ENCODE data around the gene SLC47A1. TPM values are rescaled to one million over a fixed set of nuclear protein-coding genes. Genes with fewer than 3 reads are reported as not detected.

The SLC47A1 gene
- total RNA-seq, 1 donor from 2014 or later, result 1.0 TPM

GRCh38 chr17:19541445-19541844, 7.8 kb downstream of the SLC47A1 start:
- Histone ChIP-seq H3K36me3 (ENCODE audit: control insufficient read depth, insufficient read depth, low read length) (no peaks in the 10 kb centered on the region), H3K4me3 (ENCODE audit: low read depth, low read length) (no peak overlapping the region), H3K27me3 (ENCODE audit: control insufficient read depth, insufficient read depth, low read length) (peaks cover 26% of the 10 kb centered on the region)
- no peak for TF ChIP-seq CTCF (IDR thresholded peaks at IDR 0.05; ENCODE audit: insufficient read depth, low read length, poor library complexity, severe bottlenecking)
- DNase-seq (ENCODE audit: low read depth), result no peak

GRCh38 chr17:19542247-19542646, 8.6 kb downstream of the SLC47A1 start:
- Histone ChIP-seq H3K4me3 (ENCODE audit: low read depth, low read length) (no peak overlapping the region), H3K27me3 (ENCODE audit: control insufficient read depth, insufficient read depth, low read length) (peaks cover 22% of the 10 kb centered on the region), H3K36me3 (ENCODE audit: control insufficient read depth, insufficient read depth, low read length) (no peaks in the 10 kb centered on the region)
- DNase-seq (ENCODE audit: low read depth), result no peak
- TF ChIP-seq CTCF (IDR thresholded peaks at IDR 0.05; ENCODE audit: insufficient read depth, low read length, poor library complexity, severe bottlenecking), result no peak

GRCh38 chr17:19544366-19544765, 10.7 kb downstream of the SLC47A1 start:
- TF ChIP-seq CTCF (IDR thresholded peaks at IDR 0.05; ENCODE audit: insufficient read depth, low read length, poor library complexity, severe bottlenecking), result no peak
- Histone ChIP-seq H3K27me3 (ENCODE audit: control insufficient read depth, insufficient read depth, low read length) (peaks cover 13% of the 10 kb centered on the region), H3K4me3 (ENCODE audit: low read depth, low read length) (no peak overlapping the region), H3K36me3 (ENCODE audit: control insufficient read depth, insufficient read depth, low read length) (no peaks in the 10 kb centered on the region)
- DNase-seq (ENCODE audit: low read depth), result no peak

- peaks cover 9% of the 10 kb centered on the region for H3K27me3 ChIP-seq (ENCODE audit: control insufficient read depth, insufficient read depth, low read length)
- no peak for DNase-seq (ENCODE audit: low read depth)
- no peak overlapping the region for H3K4me3 ChIP-seq (ENCODE audit: low read depth, low read length)
- no peak for TF ChIP-seq CTCF (IDR thresholded peaks at IDR 0.05; ENCODE audit: insufficient read depth, low read length, poor library complexity, severe bottlenecking)
- no peaks in the 10 kb centered on the region for H3K36me3 ChIP-seq (ENCODE audit: control insufficient read depth, insufficient read depth, low read length)
Observed at GRCh38 chr17:19546289-19547065, 12.8 kb downstream of the SLC47A1 start.

- Histone ChIP-seq H3K36me3 (ENCODE audit: control insufficient read depth, insufficient read depth, low read length) (no peaks in the 10 kb centered on the region), H3K4me3 (ENCODE audit: low read depth, low read length) (no peak overlapping the region), H3K27me3 (ENCODE audit: control insufficient read depth, insufficient read depth, low read length) (peaks cover 7% of the 10 kb centered on the region)
- TF ChIP-seq CTCF (IDR thresholded peaks at IDR 0.05; ENCODE audit: insufficient read depth, low read length, poor library complexity, severe bottlenecking), result no peak
- DNase-seq (ENCODE audit: low read depth), result no peak
Observed at GRCh38 chr17:19549746-19550623, 16.3 kb downstream of the SLC47A1 start.
